Kidney (tissue), 14 donors: Measurements from ENCODE around the gene IRAK3. TPM values are rescaled to one million over a fixed set of nuclear protein-coding genes. Genes with fewer than 3 reads are reported as not detected.
"Not testable (repeated sequence)": the region's sequence is repeated elsewhere in the genome, so short reads cannot be mapped to it uniquely, and the experiment has no call there.

Experiments
- DNase-seq, 5 donors: peaks; one replicate each; pipeline ENCODE4 v3.0.0-alpha.2; 2013 to 2020
- FAIRE-seq: peaks from 2 replicates; lab custom pipeline; 2012; peaks lifted over from hg19 to GRCh38; lab: Jason Lieb, UNC
- H3K27ac ChIP-seq, 2 donors: one replicate each; pipeline ENCODE4 v1.7.0; 2013; ENCODE audit warnings: low read depth in 2 of 2, low read length in 2 of 2, inconsistent platforms in 1 of 2
- H3K27me3 ChIP-seq: one replicate; pipeline ENCODE4 v1.7.1; 2013; ENCODE audit warnings: low read length, inconsistent platforms; ENCODE audit not compliant: control insufficient read depth, insufficient read depth
- H3K36me3 ChIP-seq, 3 donors: one replicate each; pipeline versions ENCODE4 v1.7.0 to v1.7.1; 2013; ENCODE audit warnings: low read length in 3 of 3, control low read depth in 1 of 3, inconsistent platforms in 1 of 3; ENCODE audit not compliant: insufficient read depth in 3 of 3, control insufficient read depth in 2 of 3
- H3K4me1 ChIP-seq, 3 donors: one replicate each; pipeline versions ENCODE4 v1.7.0 to v1.7.1; 2013; ENCODE audit warnings: low read length in 3 of 3, inconsistent platforms in 1 of 3, low read depth in 1 of 3; ENCODE audit not compliant: control insufficient read depth in 2 of 3, insufficient read depth in 2 of 3
- H3K4me3 ChIP-seq, 3 donors: one replicate each; pipeline versions ENCODE4 v1.7.0 to v1.8.1; 2013; ENCODE audit warnings: low read length in 3 of 3, control low read depth in 1 of 3, inconsistent platforms in 1 of 3
- H3K9ac ChIP-seq, 3 donors: one replicate each; pipeline versions ENCODE4 v1.7.0 to v1.7.1; 2013; ENCODE audit warnings: low read length in 3 of 3, control low read depth in 1 of 3, inconsistent platforms in 1 of 3
- H3K9me3 ChIP-seq, 3 donors: one replicate each; pipeline versions ENCODE4 v1.7.0 to v1.7.1; 2013; ENCODE audit warnings: low read length in 3 of 3, control low read depth in 1 of 3, inconsistent platforms in 1 of 3; ENCODE audit not compliant: control insufficient read depth in 2 of 3, insufficient read depth in 1 of 3
- intact Hi-C: fragments of 100-400 bp; cut with DNase I; formaldehyde crosslinking; loops from one replicate; pipeline ENCODE4 v1.11.1; 2022
- polyA plus RNA-seq: library from polyadenylated mRNA; stranded (reverse); fragments of 350-450 nt; fragmentation: Illumina TruSeq; extraction: RNeasy Lipid Tissue Mini Kit (QIAGEN cat#74804); gene quantifications from one replicate; pipeline ENCODE4 v1.2.3, GENCODE V29; 2014; ENCODE audit warnings: low read depth, low replicate concordance; ENCODE audit not compliant: insufficient read depth
- total RNA-seq: library from RNA; stranded (reverse); fragmentation: NEBNext Ultra II Directional; extraction: Animal tissue kit (Norgen Biotek cat#: 25700); gene quantifications from one replicate; pipeline ENCODE4 v1.2.1, GENCODE V29; 2021
- TF ChIP-seq, protein P1 (sequence below): IDR thresholded peaks from 3 replicates; pipeline ENCODE4 v1.5.1; 2012; ENCODE audit warnings: mild to moderate bottlenecking, moderate library complexity, borderline replicate concordance; ENCODE audit not compliant: insufficient read depth; ENCODE audit errors: extremely low read depth
- donor health status: control.
- donor health status: control.
- donor health status: control.
- donor health status: control.
- donor health status: control.
- donor health status: DM: yes; HTN: yes; CAD: no.
- donor health status: Normal renal cell carcinoma (clear cell type).

Gene IRAK3
- total and polyA plus RNA-seq, 2 donors from 2014 or later, result 1.2 to 19.9 TPM

DNA sequence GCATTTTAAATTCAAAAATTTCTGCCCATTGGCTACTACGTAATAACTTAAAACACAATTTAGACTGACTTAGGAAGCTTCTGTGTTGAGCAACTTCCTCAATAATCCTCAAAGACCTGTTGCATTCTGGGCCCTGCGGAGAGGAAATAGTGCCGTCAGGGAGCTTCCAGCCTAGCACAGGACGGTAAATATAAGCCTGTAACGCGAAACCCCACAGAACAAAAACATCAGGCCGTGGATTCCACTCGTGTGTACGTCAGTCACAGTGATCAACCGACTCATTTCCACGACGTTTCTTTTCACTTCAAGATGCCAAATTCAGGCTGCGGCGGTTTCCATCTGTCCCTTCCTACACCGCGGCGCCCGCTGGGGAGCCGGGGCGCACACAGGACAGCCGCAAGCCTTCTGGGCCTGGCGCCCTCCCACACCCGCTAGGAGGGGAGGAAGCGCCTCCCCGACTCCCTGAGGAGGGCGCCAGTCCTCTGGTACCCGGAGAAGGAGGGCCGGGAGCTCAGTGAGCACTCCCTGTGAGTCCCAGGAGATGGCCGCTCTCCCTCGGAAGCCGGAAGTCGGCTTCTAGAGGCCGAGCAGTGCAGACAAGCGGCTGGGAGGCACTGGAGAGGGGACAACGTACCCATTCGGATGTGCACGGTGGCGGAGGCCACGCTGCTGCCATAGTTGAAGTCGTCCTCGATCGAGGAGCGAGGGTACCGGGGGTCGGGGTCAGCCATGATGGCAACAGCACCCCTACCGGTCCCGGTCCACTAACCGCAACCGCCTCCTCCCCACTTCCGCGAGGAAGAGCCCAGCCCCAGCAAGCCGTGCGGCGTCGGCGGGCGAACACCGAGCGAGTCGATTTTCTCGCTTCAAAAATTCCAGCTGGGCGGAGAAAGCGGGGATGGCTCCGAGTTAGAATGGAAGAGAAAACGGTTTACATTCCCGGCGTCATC is 19.5 kb upstream of the IRAK3 start, which contains the start of gene TMBIM4:
Gene TMBIM4 (minus strand): TSS at position 776 of the 950 bp plus-strand sequence. CDS start 45 bp downstream, at position 731.
- peaks cover 0 to 8% (median 2%) of the 10 kb centered on the region in 3 donors for H3K4me1 ChIP-seq
- peak within 1 kb of the TSS; percentile 76 to 97 (median 85) for H3K4me3 ChIP-seq
- peak within 1 kb of the TSS; percentile 98 to 100 for H3K27ac ChIP-seq
- FAIRE-seq (no peak), DNase-seq (peak; percentile 92 to 97 (median 96))
- intact Hi-C loops, result no loop called here
- H3K9ac ChIP-seq, result peak within 1 kb of the TSS; percentile 81 to 95 (median 94)
- H3K9me3 ChIP-seq, result peaks cover 0 to 6% (median 0%) of the 10 kb centered on the region in 3 donors
- no peaks in the 10 kb centered on the region for H3K36me3 ChIP-seq
- TF ChIP-seq, protein P1, sequence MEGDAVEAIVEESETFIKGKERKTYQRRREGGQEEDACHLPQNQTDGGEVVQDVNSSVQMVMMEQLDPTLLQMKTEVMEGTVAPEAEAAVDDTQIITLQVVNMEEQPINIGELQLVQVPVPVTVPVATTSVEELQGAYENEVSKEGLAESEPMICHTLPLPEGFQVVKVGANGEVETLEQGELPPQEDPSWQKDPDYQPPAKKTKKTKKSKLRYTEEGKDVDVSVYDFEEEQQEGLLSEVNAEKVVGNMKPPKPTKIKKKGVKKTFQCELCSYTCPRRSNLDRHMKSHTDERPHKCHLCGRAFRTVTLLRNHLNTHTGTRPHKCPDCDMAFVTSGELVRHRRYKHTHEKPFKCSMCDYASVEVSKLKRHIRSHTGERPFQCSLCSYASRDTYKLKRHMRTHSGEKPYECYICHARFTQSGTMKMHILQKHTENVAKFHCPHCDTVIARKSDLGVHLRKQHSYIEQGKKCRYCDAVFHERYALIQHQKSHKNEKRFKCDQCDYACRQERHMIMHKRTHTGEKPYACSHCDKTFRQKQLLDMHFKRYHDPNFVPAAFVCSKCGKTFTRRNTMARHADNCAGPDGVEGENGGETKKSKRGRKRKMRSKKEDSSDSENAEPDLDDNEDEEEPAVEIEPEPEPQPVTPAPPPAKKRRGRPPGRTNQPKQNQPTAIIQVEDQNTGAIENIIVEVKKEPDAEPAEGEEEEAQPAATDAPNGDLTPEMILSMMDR, result peak; percentile 42
- no peaks in the 10 kb centered on the region for H3K27me3 ChIP-seq

GRCh38 chr12:66170606-66171005 is 18.4 kb upstream of the IRAK3 start:
- Histone ChIP-seq H3K9ac (no peak overlapping the region), H3K4me1 (peaks cover 0 to 8% (median 2%) of the 10 kb centered on the region in 3 donors), H3K4me3 (peak overlapping the region in 2 of 3 donors; percentile 35 to 97), H3K36me3 (no peaks in the 10 kb centered on the region), H3K9me3 (no peaks in the 10 kb centered on the region), H3K27ac (no peak overlapping the region), H3K27me3 (no peaks in the 10 kb centered on the region)
- DNase-seq, result no peak
- intact Hi-C loops, result no loop called here
- TF ChIP-seq, protein P1, result no peak
- FAIRE-seq, result no peak

GRCh38 chr12:66174391-66175325 is 14.4 kb upstream of the IRAK3 start:
- H3K4me3 ChIP-seq, DNase-seq, intact Hi-C loops: not testable (repeated sequence)

More at GRCh38 chr12:66174391-66175325, 14.4 kb upstream of the IRAK3 start:
- H3K9me3 ChIP-seq, H3K4me1 ChIP-seq, H3K27me3 ChIP-seq, H3K36me3 ChIP-seq, H3K27ac ChIP-seq, H3K9ac ChIP-seq, FAIRE-seq: not testable (repeated sequence)
